ENCODE data around the gene PRDX1.
"Not testable (repeated sequence)": the region's sequence is repeated elsewhere in the genome, so short reads cannot be mapped to it uniquely, and the experiment has no call there.

The PRDX1 gene

DNA sequence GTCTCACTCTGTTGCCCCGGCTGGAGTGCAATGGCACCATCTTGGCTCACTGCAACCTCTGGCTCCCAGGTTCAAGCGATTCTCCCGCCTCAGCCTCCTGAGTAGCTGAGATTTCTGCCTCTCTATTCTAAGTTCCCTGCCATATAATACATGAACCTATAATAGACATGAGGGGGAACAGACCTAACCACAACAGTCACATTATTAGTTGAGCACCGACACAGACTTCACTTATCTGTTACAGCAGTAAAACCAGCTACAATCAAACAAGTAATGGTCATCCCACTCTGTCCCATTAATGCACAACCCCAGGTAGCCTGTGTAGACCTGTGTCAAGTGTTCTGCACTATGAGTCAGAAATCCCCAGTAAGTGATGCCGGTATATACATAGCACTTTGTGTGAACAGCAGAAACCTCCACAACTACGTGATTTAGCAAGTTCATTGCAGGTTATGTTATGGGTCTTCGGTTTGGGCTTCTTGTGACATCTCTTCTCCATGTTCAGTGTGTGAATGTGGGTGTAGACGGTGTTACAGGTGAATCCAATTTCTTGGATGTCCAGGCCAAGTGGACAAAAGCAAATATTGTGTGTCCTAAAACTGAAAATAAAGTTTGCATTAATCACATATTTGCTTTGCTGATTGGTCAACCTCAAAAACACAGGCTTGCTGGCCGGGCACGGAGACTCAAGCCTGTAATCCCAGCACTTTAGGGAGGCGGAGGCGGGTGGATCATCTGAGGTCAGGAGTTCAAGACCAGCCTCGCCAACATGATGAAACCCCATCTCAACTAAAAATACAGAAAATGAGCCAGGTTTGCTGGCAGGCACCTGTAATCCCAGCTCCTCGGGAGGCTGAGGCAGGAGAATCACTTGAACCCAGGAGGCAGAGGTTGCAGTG lies 18.0 kb downstream of the PRDX1 start:
- no peak for DNase-seq (ENCODE audit: low read depth)

DNA sequence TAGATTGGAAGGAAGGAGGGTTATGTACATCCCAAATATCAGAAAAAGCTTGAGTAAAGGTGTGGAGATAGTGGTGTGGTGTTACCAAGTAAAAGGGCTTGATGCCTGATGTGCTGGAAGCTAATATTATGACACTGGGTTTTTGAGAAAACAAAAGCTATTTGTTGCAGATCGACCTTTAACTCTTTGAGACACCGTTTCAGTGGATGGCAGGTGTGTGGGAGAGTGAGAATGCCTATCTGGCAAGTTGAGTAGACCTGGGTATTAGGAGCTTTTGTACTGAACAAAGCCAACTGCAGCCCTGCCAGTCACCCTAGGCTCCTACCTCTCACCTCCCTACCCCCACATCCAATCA lies 20.2 kb downstream of the PRDX1 start:
- no peak for DNase-seq (ENCODE audit: low read depth)

DNA sequence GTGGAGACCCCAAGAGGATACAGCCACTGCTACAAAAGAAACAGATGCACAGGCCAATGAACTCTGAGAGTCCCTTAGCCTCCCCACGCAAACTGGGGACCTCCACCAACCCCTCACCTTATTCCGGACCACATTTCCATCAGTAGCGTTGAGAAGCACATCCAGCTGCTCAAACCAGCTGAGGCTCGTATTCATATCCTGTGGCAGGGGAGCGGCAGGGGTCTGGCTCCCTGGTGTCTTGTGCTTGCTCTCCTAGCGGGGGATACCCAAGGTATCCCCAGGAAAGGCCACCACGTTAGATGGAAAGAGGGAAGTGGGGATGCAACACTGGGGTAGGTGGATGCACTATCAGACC lies 22.3 kb downstream of the PRDX1 start:
- DNase-seq (ENCODE audit: low read depth): no peak

DNA sequence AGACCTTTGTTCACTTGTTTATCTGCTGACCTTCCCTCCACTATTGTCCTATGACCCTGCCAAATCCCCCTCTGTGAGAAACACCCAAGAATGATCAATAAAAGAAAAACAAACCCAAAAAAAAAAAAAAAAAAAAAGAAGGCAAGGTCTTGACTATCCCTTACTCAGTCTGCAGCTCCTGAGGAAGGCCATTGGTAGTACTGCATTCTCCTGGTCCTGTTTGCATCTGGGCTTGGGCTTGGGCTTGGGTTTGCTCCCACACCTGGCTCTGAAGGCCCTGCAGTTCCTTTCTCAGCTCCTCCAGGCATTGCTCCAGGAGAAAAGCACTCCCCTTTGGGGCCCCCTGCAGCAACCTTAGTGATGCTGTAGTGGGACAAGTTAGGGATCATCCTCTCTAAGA lies 23.4 kb downstream of the PRDX1 start:
- DNase-seq (ENCODE audit: low read depth): no peak

DNA sequence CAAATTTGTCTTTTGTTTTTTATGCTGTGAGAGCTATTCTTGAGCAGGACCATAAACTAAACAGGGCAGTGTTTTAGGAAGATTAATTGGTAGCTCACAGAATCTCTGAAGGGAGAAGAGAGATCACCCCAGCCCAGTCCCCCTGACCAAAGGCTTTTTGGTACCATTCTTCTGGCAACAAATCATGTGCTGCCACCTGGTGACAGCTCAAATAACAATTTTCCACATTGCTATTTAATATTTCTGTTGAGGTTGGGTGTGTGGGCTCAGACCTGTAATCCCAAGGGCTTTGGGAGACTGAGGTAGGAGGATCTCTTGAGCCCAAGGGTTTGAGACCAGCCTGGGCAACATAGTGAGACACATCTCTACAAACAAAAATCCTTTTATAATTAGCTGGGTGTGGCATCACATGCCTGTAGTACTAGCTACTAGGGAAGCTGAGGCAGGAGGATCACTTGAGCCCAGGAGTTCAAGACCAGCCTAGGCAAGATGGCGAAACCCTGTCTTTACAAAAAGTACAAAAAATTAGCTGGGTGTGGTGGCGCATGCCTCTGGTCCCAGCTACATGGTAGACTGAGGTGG lies 28.5 kb downstream of the PRDX1 start:
- no peak for DNase-seq (ENCODE audit: low read depth)

DNA sequence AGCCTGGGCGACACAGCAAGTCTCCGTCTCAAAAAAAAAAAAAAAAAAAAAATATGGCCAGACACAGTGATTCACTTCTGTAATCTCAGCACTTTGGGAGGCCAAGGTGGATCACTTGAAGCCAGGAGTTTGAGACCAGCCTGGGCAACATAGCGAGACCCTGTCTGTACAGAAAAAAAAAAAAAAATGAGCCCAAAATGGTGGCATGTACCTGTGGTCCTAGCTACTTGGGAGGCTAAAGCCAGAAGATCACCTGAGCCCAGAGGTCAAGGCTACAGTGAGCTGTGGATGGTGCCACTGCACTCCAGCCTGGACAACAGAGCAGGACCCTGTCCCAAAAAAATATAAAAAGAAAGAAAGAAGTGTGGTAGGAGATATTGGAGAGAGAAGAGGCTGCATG lies 29.0 kb downstream of the PRDX1 start:
- DNase-seq (ENCODE audit: low read depth): no peak

DNA sequence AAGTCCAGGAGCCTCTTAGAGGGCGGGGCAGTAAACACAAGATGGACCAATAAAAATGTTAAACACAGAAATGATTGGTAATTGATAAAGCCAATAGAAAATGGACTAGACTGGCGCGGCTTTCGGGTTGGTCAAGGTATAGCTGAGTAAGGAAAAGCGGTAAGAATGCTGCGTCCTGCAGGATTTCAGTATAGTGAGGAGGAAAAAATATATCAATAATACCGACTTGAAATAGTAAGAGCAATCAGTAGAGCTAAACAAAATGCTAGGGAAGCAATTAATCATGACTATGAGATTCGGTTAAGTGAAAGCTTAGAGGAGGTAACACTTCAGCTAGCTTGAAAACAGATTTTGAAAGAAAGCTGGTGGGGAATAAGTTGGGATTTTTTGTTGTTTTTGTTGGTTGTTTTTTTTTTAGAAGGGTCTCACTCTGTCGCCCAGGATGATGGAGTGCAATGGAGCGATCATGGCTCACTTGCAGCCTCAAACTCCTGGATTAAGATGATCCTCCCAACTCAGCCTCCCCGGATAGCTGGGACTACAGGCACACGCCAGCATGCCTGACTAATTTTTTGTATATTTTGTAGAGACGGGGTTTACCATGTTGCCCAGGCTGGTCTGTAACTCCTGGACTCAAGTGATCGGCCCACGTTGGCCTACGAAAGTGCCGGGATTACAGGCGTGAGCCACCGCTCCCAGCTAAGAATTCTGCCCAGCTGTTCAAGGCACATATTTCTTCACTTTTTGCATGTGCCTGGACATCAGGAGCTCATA lies 30.0 kb downstream of the PRDX1 start:
- no peak for DNase-seq (ENCODE audit: low read depth)

DNA sequence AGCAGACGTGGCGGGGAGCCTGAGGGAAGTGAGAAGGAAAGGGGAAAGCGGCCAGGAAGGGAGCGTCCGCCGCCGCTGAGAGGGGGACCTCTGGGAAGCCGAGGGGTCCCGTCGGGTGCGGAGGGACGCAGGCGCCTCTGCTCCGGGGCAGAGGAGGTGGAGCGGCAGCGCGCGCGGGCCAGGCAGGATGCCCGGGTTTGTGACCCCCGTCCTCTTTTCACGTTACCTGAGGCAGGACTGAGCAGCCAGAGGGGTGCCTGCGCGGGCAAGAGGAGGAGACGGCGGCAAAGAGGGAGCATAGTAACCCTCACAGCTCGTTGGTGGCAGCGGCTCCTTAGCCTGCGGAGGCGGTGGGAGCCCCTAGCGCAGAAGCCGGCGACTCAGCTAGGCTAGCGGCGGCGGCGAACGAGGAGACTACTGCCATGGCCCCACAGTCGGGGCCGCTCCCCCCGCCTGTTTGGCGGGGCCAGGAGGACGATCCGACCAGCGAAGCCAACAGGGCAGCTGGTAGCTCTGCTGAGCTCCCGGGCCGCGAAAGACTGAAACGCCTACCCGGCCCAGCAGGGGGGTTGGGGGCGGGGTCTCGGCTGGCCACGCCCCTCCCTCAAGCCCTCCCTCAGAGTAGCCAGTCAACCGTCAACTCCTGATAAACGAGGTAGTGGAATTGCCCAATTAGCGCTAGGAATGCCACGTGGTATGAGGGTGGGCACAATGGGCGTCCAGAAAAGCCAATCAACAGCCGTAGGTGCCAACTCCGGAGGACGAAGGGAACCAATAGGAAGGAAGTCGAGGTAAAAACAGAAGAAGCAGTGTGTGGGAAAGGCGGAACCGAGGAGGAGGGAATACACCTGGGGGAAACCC lies 30.8 kb downstream of the PRDX1 start, which contains the start of gene TESK2:
Gene TESK2, minus strand, starts transcription at position 538 of the 861 bp plus-strand sequence. CDS start 33,378 bp downstream, outside the sequence.
- peak; percentile 98 for DNase-seq (ENCODE audit: low read depth)

DNA sequence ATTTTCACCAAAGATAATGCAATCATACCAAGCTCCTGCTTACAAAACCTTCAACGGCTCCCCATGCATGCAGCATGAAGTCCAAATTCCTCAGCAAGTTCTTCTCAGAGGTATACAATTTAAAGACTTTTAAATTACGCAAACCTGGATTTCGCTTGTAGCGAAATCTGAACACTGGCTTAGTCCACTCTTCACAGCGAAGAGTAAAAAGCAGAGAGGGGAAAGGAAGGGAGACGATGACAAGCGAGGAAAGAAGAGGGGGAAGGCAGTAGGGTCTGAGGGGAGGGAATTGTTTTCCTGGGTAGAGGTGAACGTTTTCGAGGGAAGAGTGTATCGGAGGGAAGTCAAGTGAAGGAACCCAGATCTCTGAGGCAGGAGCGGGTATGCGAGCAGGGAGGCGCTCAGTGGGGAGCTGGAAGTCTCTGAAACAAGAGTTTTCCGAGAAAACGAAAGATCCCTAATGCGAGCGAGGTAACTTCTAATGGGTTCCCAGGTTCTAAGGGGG lies 31.5 kb downstream of the PRDX1 start:
- DNase-seq (ENCODE audit: low read depth): no peak

DNA sequence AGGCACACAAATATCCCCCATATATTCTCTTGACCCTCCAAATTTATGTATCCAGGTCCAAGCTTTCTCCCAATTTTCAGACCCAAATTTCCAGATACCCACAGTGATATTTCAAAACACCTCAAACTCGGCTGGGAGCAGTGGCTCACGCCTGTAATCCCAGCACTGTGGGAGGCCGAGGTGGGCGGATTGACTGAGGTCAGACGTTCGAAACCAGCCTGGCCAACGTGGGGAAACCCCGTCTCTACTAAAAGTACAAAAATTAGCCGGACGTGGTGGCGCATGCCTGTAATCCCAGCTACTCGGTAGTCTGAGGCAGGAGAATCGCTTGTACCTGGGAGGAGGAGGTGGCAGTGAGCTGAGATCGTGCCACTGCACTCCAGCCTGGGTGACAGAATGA lies 32.3 kb downstream of the PRDX1 start:
- not testable (repeated sequence) for DNase-seq (ENCODE audit: low read depth)

DNA sequence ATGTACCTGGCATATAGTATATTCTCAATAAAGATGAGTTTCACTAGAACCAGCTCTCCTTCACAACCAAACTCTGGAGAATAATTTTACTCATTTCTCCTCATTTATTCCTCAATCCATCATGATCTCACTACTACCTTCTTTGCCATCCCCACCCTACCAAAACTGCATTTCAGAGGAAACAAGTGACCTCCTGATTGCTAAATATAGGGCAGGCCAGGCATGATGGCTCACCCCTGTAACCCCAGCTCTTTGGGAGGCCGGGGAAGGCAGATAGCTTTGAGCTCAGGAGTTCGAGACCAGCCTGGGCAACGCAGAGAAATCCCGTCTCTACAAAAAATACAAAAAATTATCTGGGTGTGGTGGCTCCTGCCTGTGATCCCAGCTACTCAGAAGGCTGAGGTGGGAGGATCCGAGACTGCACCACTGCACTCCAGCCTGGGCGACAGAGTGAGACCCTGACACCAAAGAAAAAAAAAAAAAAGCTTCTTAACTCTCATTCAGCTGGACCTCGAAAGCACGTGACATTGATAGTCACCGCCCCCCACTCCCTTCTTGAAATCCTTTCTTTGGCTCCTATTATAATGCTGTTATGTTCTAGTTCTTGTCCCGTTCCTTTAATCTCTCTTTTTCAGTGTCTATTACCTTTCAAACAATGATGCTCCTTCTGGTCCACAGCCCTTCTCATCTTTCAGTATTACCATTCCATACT lies 32.9 kb downstream of the PRDX1 start:
- DNase-seq (ENCODE audit: low read depth): no peak

DNA sequence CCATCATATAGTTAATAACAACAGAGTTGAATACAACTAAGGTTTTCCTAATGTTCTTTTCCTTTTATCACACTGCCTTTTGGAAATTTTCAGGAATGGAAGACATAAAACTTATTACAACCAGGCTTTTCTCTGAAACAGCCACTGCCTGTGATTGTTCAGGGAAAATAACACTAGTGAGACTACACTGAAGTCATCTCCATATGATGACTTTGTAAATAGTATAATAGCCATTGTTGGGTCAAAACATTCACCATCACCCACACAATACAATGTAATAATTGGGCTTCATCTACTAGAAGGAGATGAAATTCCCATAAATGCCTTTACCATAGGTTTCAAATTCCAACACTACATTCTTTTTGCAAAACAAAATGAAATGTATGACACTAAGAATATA lies 35.7 kb downstream of the PRDX1 start:
- no peak for DNase-seq (ENCODE audit: low read depth)

DNA sequence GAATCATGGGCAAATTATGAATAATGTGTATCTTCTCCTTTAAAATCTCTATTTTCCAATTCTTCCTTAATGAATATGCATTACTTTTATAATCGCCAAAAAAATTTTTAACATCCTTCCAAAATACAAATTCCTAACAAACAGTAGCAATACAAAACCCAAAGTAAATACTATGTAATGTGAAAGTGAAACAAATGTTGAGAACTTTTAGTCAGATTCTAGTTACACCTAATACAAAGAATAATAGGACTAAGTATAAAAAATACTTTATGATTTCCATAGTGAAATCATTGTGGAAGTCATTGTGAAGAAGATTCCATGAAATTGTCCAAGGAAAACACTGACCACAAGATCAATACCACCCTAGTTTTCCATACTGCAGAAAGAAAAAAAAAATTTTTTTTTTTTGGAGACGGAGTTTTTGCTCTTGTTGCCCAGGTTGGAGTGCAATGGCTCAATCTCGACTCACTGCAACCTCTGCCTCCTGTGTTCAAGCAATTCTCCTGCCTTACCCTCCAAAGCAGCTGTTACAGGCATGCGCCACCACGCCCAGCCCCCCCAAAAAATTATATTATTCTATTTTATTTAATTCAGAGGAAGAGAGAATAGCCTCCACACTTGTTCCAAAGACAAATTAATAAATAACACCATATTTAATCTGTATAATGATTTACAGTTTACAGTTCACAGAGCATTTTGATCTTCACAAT lies 42.5 kb downstream of the PRDX1 start:
- DNase-seq (ENCODE audit: low read depth): no peak

DNA sequence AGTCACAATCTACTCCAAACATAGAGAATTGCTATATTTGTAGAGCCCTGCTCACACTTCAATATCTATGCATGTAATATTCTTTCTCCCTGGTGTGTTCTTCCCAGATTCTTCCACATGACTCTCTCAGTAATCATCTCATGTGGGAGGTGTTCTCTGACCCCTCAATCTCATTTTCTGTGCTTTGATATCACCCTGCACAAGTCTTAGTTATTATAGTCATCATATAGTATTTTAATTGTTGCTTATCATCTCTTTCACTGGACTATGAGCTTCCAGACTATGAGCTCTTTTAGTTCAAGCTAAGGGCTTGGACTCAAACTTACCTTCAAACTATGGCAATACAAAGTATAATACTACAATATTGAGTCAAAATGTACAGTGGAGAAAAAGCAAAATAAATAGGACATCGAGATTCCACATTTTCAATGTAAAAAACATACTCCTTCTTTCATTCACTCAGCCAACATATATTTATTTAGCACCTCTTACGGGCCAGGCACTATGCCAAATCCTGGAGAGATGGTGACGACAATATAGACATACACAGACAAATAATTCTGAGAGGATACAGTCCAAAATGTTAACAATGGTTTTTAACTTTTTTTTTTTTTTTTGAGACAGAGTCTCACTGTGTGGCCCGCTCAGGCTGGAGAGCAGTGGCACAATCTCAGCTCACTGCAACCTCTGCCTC lies 43.4 kb downstream of the PRDX1 start:
- DNase-seq (ENCODE audit: low read depth): no peak

DNA sequence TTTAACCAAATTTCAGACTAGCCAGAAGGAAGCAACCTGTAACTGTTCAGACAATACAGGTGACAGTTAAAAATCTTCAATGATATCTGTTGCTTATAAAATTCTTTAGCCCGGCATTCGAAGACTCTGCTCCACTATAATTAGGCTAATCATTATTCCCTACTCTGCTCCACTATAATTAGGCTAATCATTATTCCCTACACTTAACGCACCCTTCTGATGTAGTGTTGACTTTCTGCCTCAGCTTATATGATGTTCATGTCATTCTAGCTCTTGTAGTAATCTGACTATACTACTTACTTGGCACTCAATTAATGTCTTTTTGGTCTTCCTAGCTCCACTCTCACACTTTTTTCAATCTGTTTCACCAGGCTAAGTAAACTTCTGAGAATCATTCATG lies 44.0 kb downstream of the PRDX1 start:
- no peak for DNase-seq (ENCODE audit: low read depth)

DNA sequence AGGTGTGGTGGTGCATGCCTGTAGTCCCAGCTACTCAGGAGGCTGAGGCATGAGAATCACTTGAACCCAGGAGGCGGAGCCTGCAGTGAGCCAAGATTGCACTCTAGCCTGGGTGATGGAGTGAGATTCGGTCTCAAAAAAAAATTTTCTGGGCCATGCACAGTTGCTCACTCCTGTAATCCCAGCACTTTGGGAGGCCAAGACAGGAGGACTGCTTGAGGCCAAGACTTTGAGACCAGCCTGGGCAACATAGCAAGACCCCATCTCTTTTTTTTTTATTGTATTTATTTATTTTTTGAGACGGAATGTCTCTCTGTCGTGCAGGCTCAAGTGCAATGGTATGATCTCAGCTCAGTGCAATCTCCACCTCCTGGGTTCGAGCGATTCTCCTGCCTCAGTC lies 47.5 kb downstream of the PRDX1 start:
- DNase-seq (ENCODE audit: low read depth): not testable (repeated sequence)

DNA sequence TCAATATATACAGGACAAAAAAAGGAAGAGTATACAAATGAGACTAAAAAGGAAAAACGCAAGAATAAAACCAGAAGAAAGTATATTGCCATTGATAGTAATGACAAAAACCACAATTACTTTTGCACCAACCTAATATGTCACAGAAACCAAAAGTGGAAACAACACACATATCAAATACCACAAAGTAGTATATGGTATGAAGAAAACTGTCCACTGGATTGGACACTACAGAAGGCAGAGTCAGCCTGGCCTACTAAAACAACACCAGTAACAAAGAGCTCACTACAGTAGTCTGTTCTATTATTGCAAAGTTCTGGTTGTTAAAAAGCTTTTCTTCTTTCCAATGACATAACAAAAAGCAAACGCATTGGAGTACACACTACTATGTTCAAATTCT lies 48.4 kb downstream of the PRDX1 start:
- no peak for DNase-seq (ENCODE audit: low read depth)

DNA sequence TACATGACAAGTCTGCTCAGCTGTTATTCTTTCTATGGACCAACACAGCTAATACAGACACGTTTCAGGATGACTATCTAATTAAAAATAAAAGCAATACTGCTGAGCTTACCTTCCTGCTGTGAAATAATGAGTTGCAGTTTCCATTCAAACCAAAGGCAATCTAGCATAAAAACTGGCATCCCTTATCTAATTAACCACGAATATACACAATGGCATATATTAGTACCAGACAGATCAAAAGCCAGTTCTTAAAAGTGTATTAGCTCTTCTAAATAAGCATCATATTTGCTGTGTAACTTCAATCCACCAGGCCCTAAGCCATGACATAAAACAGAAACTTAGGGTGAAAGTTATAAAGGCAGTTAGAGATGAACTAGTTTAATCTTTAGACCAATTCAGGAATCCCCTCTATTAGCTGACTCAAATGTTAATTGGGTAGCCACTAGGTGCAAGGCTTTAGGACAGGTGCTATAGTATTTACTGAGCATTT lies 51.3 kb downstream of the PRDX1 start:
- DNase-seq (ENCODE audit: low read depth): no peak

DNA sequence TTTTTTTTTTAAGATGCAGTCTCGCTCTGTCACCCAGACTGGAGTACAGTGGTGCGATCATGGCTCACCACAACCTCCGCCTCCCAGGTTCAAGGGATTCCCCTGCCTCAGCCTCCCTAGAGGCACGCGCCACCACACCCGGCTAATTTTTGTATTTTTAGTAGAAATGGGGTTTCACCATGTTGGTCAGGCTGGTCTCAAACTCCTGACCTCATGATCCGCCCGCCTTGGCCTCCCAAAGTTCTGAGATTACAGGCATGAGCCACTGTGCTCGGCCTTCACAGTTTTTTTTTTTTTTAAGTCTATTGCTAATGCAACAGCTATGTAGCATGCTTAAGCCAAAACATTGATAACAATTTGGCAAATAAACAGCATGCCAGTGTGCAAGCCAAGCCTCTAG lies 54.3 kb downstream of the PRDX1 start:
- DNase-seq (ENCODE audit: low read depth): not testable (repeated sequence)

DNA sequence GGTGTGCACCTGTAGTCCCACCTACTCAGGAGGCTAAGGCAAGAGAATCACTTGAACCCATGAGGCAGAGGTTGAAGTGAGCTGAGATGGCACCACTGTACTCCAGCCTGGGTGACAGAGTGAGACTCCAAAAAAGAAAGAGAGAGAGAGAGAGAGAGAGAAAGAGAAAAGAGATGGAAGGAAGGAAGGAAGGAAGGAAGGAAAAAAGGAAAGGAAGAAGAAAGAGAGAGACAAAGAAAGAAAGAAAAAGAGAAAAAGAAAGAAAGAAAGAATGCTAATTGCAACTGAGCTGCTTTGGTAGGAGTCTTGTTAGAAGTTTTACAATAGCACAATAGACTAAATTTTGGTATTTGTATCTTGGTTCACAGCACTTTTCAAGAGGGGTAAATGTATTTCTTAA lies 56.4 kb downstream of the PRDX1 start:
- no peak for DNase-seq (ENCODE audit: low read depth)
